KBM-7 (cell line): Measurements from ENCODE around the gene LIFR.

Source experiments
- DNase-seq: peaks from one replicate; pipeline ENCODE4 v3.0.0-alpha.2; 2015
- in situ Hi-C: fragments of 300-500 bp; cut with MboI; formaldehyde crosslinking; loops from 2 replicates; pipeline ENCODE4 v1.14.3; 2020; ENCODE audit warnings: low sequenced_read_pairs, low pct_unique_long_range_greater_than_20kb, mixed read lengths

Gene LIFR

GRCh38 chr5:38472541-38472940 lies 83.9 kb downstream of the LIFR start:
- no peak for DNase-seq
- in situ Hi-C loops: no loop called here

GRCh38 chr5:38471709-38472108 lies 84.7 kb downstream of the LIFR start:
- in situ Hi-C loops: no loop called here
- no peak for DNase-seq

- DNase-seq: no peak
- in situ Hi-C loops: no loop called here
These were observed 86.7 kb downstream of the LIFR start for GRCh38 chr5:38469707-38470267.

GRCh38 chr5:38468978-38469706 lies 87.3 kb downstream of the LIFR start:
- no peak for DNase-seq
- in situ Hi-C loops: no loop called here

- no peak for DNase-seq
- in situ Hi-C loops: no loop called here
These were observed 88.2 kb downstream of the LIFR start for GRCh38 chr5:38468202-38468673.

- DNase-seq: no peak
- in situ Hi-C loops: no loop called here
These were observed 88.9 kb downstream of the LIFR start for GRCh38 chr5:38467353-38468040.

GRCh38 chr5:38466424-38467189 lies 89.8 kb downstream of the LIFR start:
- DNase-seq: no peak
- in situ Hi-C loops: no loop called here

- no peak for DNase-seq
- in situ Hi-C loops: no loop called here
These were observed 90.6 kb downstream of the LIFR start for GRCh38 chr5:38465702-38466423.

- in situ Hi-C loops: no loop called here
- no peak for DNase-seq
These were observed 91.4 kb downstream of the LIFR start for GRCh38 chr5:38465061-38465460.

- in situ Hi-C loops: no loop called here
- DNase-seq: no peak
These were observed 92.6 kb downstream of the LIFR start for GRCh38 chr5:38463634-38464521.

GRCh38 chr5:38462976-38463633 lies 93.3 kb downstream of the LIFR start:
- in situ Hi-C loops: no loop called here
- no peak for DNase-seq

- no peak for DNase-seq
- in situ Hi-C loops: no loop called here
These were observed 98.3 kb downstream of the LIFR start for GRCh38 chr5:38458174-38458573.

- in situ Hi-C loops: no loop called here
- no peak for DNase-seq
These were observed 99.6 kb downstream of the LIFR start for GRCh38 chr5:38456657-38457399.

- DNase-seq: no peak
- in situ Hi-C loops: no loop called here
These were observed 100.6 kb downstream of the LIFR start for GRCh38 chr5:38455796-38456330.

GRCh38 chr5:38453921-38454320 lies 102.5 kb downstream of the LIFR start:
- DNase-seq: no peak
- in situ Hi-C loops: no loop called here

GRCh38 chr5:38453506-38453905 lies 102.9 kb downstream of the LIFR start:
- DNase-seq: peak; percentile 91
- in situ Hi-C loops: no loop called here

GRCh38 chr5:38452201-38452600 lies 104.2 kb downstream of the LIFR start:
- in situ Hi-C loops: no loop called here
- DNase-seq: no peak
